ENCODE measurements around the gene OR4S2.

Gene OR4S2, protein sequence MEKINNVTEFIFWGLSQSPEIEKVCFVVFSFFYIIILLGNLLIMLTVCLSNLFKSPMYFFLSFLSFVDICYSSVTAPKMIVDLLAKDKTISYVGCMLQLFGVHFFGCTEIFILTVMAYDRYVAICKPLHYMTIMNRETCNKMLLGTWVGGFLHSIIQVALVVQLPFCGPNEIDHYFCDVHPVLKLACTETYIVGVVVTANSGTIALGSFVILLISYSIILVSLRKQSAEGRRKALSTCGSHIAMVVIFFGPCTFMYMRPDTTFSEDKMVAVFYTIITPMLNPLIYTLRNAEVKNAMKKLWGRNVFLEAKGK

DNA sequence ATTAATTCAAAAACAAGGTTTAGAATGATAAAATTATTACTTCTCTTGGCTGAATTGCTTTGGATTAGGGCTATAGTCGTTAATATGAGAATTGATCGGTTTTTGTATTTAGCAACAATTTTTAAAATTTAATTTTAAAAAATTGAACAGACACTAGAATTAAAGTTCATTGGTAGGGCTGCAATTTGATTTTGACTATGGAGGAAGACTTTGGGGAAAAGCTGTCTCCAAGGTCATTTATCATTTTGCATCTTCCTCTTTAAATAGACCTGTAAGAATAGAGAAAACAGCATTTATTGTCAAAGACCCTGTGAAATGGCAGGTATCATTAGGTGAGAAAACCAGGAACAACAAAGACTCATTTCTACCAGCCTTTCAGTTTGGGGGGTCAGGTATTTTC lies at the start of gene OR4S2:
Gene OR4S2 (plus strand): TSS at position 301 of the 400 bp plus-strand sequence. CDS start 2,577 bp downstream, outside the sequence.
- no peak for DNase-seq
- in situ Hi-C loops (cut with MboI; ENCODE audit: low pct_unique_long_range_greater_than_20kb, low sequenced_read_pairs) = no loop called here

DNA sequence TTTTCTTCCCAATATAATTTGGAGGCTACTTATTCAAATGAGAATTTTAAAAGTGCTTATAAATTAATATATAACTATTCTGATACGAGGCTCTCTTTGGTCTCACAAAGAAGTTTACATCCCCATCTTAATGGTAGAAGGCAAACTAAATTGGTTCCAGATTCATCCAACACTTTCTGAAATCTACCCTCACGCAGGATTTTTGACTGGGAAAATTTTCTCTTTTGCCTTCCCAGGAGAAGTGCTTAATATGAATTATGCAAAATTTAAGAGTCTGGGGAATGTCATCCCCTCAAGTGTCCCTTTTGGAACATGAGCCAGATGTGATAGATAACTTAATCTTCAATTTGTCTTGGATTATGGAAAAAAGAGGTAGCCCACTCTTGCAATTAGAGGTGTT lies 40.6 kb upstream of the OR4S2 start, which contains the start of gene OR4C11:
Gene OR4C11 (minus strand): TSS at position 101 of the 400 bp plus-strand sequence. CDS start 3,272 bp downstream, outside the sequence.
- in situ Hi-C loops (cut with MboI; ENCODE audit: low pct_unique_long_range_greater_than_20kb, low sequenced_read_pairs) = no loop called here

DNA sequence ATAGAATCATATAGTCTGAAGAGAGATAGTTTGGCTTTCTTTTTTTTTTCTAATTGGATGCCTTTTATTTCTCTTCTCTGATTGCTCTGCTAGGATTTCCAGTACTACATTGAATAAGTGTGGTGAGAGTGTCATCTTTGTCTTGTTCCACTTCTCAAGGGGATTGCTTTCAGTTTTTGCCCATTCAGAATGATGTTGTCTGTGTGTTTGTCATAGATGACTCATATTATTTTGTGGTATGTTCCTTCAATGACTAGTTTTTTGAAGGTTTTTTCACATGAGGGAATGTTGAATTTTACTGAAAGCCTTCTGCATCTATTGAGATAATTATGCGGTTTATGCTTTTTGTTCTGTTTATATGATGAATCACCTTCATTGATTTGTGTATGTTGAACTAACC lies 23.6 kb upstream of the OR4S2 start:
- DNase-seq = no peak

More for the DNA sequence above, 40.6 kb upstream of the OR4S2 start, which contains the start of gene OR4C11:
- DNase-seq = no peak

DNA sequence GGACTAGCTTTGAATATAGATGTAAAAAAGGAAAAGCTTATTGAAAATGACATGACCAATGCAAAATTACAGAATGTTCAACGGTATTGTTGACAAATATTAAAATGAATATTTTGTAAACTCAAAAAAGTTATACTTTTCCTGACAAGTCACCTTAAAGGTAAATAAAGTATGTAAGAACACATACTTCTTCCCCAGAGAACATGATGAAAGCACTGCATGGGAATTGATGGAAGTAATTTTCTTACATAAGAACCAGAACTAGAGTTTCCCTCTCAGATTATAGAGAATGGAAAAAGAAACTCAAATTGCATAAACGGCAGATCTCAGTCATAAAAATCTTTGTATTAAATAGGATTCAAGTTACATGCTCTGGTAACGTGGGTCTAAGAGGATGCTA lies 13.3 kb upstream of the OR4S2 start, which contains the start of gene OR4P4:
Gene OR4P4 (plus strand): TSS at position 301 of the 400 bp plus-strand sequence.
- in situ Hi-C loops (cut with MboI; ENCODE audit: low pct_unique_long_range_greater_than_20kb, low sequenced_read_pairs) = no loop called here
- DNase-seq = no peak

More for the DNA sequence above, 23.6 kb upstream of the OR4S2 start:
- in situ Hi-C loops (cut with MboI; ENCODE audit: low pct_unique_long_range_greater_than_20kb, low sequenced_read_pairs) = no loop called here

DNA sequence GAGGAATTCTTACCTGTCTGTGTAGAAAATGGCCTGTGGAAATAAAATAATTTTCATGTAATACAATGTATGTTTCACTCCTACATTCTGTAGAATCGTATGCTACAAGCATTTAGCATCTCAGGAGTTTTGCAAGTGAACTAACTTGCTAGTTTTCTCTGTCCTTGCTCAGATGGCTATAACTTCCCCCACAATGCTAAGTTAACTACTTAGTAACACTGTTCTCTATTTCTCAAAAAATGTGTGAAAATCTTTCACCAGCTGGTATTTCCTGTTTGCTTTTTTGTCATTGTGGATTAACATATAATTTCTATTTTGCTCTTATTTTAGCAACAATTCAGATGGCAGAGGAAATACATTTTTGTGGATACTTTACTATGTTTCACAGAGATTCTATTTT lies 4.4 kb downstream of the OR4S2 start:
- in situ Hi-C loops (cut with MboI; ENCODE audit: low pct_unique_long_range_greater_than_20kb, low sequenced_read_pairs) = no loop called here
- DNase-seq = no peak

DNA sequence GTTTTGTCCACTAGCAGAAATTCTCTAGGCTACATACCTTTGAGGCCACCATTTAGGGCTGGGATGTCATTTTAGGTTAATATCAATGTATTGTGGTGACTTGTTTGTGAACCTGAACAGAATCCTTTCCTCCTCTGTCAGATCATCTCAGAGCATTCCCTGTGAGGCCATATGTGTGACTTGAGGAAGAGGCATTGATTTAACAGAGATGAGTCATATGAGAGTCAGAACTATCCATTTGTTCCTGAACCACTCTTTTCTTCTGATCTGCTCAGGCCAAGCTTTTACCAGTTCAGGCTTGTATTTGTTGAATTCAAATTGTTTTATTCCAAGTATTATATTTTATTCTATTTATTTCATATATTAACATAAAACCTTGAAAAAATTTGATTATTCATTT lies 7.0 kb downstream of the OR4S2 start:
- DNase-seq = no peak

DNA sequence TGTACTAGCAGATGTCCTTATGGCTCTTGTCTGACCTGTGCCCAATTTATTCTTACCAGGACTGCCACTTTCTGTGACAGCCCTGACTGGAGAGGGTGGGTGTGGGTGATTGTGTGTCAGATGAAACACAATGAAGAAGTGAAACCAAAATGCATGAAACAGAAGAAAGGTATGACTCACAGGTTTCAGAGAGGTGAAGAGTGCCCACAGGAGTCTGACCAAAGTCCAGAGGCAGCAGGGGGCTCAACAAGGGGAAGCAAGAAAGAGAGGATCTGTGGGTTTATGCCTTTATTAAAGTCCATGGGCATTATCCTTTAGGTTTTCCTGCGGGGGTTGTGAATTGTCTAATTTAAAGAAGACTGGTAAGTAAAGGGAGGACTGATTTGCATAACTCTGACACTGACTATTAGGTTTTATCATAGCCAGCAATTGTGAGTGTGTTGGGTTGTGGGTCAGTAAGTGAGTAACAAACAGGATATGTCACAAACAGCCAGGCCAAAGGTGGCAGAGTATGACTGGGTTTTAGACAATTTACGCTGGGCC lies 10.0 kb downstream of the OR4S2 start:
- no peak for DNase-seq
- in situ Hi-C loops (cut with MboI; ENCODE audit: low pct_unique_long_range_greater_than_20kb, low sequenced_read_pairs) = no loop called here

More for the DNA sequence above, 7.0 kb downstream of the OR4S2 start:
- in situ Hi-C loops (cut with MboI; ENCODE audit: low pct_unique_long_range_greater_than_20kb, low sequenced_read_pairs) = no loop called here

DNA sequence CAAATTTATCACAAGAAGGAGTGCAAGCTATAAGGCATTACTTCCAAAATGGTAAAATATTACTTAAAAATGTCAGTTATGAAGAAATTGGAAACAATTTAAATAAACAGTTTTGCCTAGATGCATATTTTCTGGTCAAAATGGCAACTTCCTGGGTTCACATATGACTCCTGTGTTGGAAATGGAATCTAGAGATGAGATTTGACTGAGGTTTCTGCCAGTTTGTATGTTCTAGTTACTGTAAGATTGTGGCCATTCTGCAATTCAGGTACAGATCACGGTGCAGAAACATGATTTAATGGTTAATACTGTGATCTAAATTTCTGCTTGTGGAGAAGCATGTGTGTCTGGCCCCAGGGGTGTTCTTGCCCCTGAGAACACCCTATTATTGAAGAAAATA lies 10.5 kb downstream of the OR4S2 start:
- no peak for DNase-seq
- in situ Hi-C loops (cut with MboI; ENCODE audit: low pct_unique_long_range_greater_than_20kb, low sequenced_read_pairs) = no loop called here

DNA sequence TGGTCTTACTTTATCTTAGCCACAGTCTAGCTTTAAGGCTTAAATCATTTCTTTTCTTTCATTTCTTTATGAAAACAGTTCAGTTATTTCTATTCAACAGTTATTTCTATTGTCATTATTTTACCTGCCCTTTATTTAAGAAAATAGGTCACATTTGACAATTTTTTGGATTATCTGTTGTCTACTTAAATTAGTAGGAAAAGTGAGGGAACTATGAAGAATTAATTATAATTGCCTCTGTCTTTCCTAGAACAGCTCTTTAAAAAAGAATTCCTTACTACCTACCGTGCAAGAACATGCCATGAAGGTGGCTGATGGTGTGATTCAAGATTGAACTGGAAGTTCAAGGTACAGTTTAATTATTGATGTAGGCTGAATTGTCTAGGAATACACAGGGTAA lies 13.8 kb downstream of the OR4S2 start, which contains the start of gene OR4C6:
Gene OR4C6 (plus strand): TSS at position 301 of the 400 bp plus-strand sequence. CDS start 2,966 bp downstream, outside the sequence.
- no peak for DNase-seq
- in situ Hi-C loops (cut with MboI; ENCODE audit: low pct_unique_long_range_greater_than_20kb, low sequenced_read_pairs) = no loop called here

DNA sequence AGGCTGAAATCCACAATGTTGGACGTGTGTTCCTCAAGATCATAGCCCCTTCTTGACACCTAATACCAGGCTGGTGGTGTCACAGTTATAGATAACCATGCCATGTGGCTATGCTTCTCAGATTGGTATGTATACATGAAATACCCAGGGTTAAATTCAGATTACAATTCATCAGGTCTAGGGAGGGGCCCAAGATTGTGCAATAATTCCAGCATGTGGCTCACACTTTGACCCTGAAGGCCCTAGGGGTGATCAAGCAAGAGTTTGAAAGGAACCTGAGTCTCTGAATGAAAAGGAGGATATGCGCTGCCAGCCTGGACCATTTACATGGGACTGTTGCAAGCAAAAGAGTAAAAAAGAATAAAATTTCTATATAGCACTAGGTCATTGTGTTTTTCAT lies 21.2 kb downstream of the OR4S2 start:
- DNase-seq = no peak

DNA sequence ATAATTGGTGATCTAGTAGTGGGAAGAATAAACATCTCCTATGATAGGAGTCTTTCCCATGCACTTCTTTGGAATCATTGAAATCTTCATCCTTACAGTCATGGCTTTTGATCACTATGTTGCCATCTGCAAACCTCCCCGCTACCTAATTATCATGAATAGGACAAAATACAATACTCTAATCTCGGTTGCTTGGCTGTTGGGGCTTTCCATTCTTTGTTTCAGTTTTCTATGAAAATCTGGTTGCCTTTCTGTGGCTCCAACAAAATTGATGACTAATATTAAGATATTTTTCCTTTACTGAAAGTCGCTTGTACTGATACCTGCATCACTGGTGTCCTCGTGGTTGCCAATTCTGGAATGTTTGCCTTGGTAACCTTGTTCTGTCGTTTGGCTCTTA lies 25.7 kb downstream of the OR4S2 start:
- in situ Hi-C loops (cut with MboI; ENCODE audit: low pct_unique_long_range_greater_than_20kb, low sequenced_read_pairs) = no loop called here
- no peak for DNase-seq

More for the DNA sequence above, 21.2 kb downstream of the OR4S2 start:
- in situ Hi-C loops (cut with MboI; ENCODE audit: low pct_unique_long_range_greater_than_20kb, low sequenced_read_pairs) = no loop called here

DNA sequence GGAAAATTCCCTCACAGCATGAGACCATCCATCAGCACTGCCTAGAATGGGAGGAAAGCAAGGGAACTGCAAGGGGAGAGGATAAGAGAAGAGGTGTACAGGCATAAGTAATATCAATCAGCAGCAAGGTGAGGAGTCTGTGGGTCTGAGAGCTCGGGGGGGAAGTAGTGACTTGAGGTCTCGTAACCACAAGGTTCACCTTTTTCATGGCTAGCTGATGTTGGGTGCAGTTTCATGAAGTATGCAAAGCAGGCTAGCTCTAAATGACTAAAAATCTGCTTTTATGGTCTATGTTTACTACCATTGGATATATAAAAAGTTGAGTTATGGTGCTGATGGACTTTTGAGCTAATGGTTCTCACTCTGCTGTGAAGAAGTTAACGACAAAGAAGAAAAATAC lies 49.7 kb downstream of the OR4S2 start:
- in situ Hi-C loops (cut with MboI; ENCODE audit: low pct_unique_long_range_greater_than_20kb, low sequenced_read_pairs) = no loop called here
- DNase-seq = no peak

DNA sequence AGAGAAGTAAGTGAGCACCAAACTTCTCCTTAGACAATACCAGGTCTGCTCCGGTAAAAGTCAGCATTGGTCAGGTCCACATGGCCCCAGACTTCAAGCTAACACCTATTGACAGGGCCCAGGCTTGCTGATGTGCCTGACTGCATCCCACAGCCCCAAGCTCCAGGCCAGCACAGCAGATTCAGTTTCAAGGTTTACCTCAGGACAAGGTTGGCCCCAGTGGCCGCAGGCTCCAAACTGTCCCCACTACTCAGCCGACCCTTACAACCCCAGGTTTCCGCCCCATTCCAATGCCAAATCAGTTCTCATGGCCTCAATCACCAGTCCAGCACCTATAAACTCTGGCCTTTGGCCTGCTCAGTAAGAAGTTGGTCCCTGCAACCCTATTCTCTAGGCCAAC lies 53.3 kb downstream of the OR4S2 start:
- in situ Hi-C loops (cut with MboI; ENCODE audit: low pct_unique_long_range_greater_than_20kb, low sequenced_read_pairs) = no loop called here
- no peak for DNase-seq
